ENCODE measurements around the gene TTC34. TPM values are rescaled to one million over a fixed set of nuclear protein-coding genes. Genes with fewer than 3 reads are reported as not detected.

Gene TTC34
- total and polyA plus RNA-seq, 2 donors from 2014 or later = 0.15 to 2.4 TPM

DNA sequence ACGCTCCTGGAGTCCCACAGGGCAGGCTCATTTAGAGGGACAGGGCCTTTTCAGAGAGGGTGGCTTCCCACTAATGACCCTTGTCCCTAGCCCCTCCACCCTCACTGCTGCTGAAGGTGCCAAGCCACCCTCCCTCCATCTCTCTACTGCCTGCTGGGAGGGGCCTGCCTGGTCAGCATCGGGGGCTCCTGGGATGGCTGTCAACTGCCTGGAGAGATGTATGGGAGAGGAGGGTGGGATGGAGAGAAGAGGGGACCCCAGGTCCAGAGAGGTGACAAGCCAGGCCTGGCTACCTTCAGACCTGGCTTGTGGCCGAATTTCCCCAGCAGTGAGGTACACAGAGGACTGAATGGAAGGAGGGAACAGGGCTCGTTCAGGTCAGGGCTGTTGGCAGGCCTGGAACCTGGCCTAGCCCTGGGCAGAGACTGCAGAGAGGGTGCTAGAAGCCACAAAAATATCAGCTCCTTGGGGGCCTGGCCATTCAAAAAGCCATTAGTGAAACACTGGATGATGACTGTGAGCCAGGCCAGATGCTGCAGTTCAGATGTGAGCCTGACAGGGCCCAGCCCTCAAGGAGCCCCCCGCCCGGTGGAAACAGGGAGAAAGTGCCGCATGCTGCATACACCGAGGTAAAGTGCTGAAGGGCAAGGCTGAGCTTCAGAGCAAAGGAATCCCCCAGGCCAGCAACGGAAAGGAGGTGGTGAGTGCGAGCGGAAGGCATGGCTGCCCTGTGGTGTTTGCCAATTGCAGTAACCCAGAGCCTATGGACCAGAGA, 188.7 kb downstream of the TTC34 start:
- H3K4me1 ChIP-seq (ENCODE audit: control insufficient read depth in 2 of 3, insufficient read depth in 2 of 3, low read depth in 1 of 3, low read length in 3 of 3) = no peaks in the 10 kb centered on the region
- TF ChIP-seq, protein P1, sequence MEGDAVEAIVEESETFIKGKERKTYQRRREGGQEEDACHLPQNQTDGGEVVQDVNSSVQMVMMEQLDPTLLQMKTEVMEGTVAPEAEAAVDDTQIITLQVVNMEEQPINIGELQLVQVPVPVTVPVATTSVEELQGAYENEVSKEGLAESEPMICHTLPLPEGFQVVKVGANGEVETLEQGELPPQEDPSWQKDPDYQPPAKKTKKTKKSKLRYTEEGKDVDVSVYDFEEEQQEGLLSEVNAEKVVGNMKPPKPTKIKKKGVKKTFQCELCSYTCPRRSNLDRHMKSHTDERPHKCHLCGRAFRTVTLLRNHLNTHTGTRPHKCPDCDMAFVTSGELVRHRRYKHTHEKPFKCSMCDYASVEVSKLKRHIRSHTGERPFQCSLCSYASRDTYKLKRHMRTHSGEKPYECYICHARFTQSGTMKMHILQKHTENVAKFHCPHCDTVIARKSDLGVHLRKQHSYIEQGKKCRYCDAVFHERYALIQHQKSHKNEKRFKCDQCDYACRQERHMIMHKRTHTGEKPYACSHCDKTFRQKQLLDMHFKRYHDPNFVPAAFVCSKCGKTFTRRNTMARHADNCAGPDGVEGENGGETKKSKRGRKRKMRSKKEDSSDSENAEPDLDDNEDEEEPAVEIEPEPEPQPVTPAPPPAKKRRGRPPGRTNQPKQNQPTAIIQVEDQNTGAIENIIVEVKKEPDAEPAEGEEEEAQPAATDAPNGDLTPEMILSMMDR (IDR thresholded peaks at IDR 0.05; ENCODE audit: borderline replicate concordance, extremely low read depth, insufficient read depth) = no peak
- DNase-seq = peak in 2 of 5 donors; percentile 4 to 24
- H3K27me3 ChIP-seq (ENCODE audit: control insufficient read depth, insufficient read depth, low read length) = no peaks in the 10 kb centered on the region
- H3K9ac ChIP-seq (ENCODE audit: low read length in 3 of 3) = no peak overlapping the region
- peaks cover 0 to 23% (median 4%) of the 10 kb centered on the region in 3 donors for H3K9me3 ChIP-seq (ENCODE audit: control insufficient read depth in 2 of 3, insufficient read depth in 1 of 3, low read length in 3 of 3)
- no peak overlapping the region for H3K4me3 ChIP-seq (ENCODE audit: low read length in 3 of 3)
- H3K36me3 ChIP-seq (ENCODE audit: control insufficient read depth in 2 of 3, insufficient read depth in 3 of 3, low read length in 3 of 3) = no peaks in the 10 kb centered on the region
- intact Hi-C loops (cut with DNase I) = no loop called here
- no peak overlapping the region for H3K27ac ChIP-seq (ENCODE audit: low read depth in 2 of 2, low read length in 2 of 2)
- FAIRE-seq = no peak

DNA sequence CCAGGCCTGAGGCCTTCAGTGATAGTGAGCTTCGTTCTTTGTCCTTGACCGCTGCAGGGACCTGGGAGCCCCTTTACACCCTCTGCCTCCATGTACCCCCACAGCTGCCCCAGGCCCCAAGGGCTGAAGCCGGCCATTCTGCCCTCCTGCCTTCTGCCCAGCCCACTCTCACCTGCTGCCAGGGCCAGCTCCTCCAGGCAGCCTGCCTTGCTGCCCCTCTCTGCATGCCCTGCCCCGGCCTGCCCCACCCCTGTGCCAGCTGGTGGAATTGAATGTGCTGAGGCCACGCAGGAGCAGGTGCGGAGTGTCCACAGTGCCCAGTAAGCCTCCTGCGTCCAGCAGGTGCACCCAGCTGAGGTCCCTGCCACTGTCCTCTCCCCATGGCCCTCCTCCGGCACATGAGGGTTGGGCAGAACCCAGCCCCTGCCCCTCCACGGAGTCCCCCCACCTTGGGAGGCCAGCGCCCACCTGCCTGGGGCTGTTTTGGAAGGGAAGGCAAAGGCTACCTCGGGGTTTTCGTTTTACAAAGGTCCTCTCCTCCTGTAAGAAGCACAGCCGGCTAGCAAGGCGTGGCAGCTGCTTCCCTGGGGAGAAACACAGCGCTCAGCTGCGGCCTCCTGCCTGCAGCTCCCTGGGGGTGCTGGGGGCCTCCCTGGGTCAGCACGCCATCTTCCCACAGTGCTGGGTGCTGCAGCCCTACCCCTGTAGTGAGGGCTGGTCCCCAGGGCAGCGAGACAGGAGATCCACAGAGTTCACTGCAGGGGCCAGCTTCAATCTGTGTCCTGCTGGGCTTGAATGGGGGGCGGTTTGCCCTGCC, 189.7 kb downstream of the TTC34 start:
- intact Hi-C loops (cut with DNase I) = no loop called here

DNA sequence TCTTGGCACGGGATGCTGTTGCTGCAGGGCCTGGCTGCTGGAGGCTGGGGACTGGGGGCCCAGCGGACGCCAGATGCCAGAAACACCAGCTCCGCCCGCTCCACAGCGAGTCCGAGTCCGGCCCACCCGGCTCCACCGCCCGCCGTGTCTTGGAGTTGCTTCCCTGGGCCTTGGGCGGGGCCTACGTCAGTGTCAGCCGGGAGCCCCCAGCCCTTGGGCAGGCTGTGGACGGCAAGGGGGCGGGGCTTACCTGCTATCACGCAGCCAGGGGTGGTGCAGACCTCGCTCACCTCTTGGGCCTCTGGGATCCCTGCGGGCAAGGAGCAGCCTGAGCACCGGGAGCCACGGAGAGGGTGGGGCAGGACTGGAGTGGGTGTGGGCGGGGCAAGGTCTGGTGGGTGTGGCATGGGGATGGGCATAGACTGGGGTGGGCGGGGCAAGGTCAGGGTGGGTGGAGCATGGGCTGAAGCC, 190.4 kb downstream of the TTC34 start:
- peaks cover 0 to 19% (median 2%) of the 10 kb centered on the region in 3 donors for H3K9me3 ChIP-seq (ENCODE audit: control insufficient read depth in 2 of 3, insufficient read depth in 1 of 3, low read length in 3 of 3)
- no peak overlapping the region for H3K4me3 ChIP-seq (ENCODE audit: low read length in 3 of 3)
- H3K9ac ChIP-seq (ENCODE audit: low read length in 3 of 3) = no peak overlapping the region
- no peak for FAIRE-seq
- DNase-seq = peak; percentile 56 to 87 (median 75)
- H3K27ac ChIP-seq (ENCODE audit: low read depth in 2 of 2, low read length in 2 of 2) = no peak overlapping the region
- no peaks in the 10 kb centered on the region for H3K4me1 ChIP-seq (ENCODE audit: control insufficient read depth in 2 of 3, insufficient read depth in 2 of 3, low read depth in 1 of 3, low read length in 3 of 3)
- intact Hi-C loops (cut with DNase I) = no loop called here
- no peaks in the 10 kb centered on the region for H3K27me3 ChIP-seq (ENCODE audit: control insufficient read depth, insufficient read depth, low read length)
- TF ChIP-seq, protein P1 (IDR thresholded peaks at IDR 0.05; ENCODE audit: borderline replicate concordance, extremely low read depth, insufficient read depth) = no peak
- no peaks in the 10 kb centered on the region for H3K36me3 ChIP-seq (ENCODE audit: control insufficient read depth in 2 of 3, insufficient read depth in 3 of 3, low read length in 3 of 3)

More for the DNA sequence above, 189.7 kb downstream of the TTC34 start:
- Histone ChIP-seq H3K27ac (ENCODE audit: low read depth in 2 of 2, low read length in 2 of 2) (no peak overlapping the region), H3K4me1 (ENCODE audit: control insufficient read depth in 2 of 3, insufficient read depth in 2 of 3, low read depth in 1 of 3, low read length in 3 of 3) (no peaks in the 10 kb centered on the region), H3K36me3 (ENCODE audit: control insufficient read depth in 2 of 3, insufficient read depth in 3 of 3, low read length in 3 of 3) (no peaks in the 10 kb centered on the region), H3K9ac (ENCODE audit: low read length in 3 of 3) (no peak overlapping the region), H3K9me3 (ENCODE audit: control insufficient read depth in 2 of 3, insufficient read depth in 1 of 3, low read length in 3 of 3) (peaks cover 0 to 23% (median 4%) of the 10 kb centered on the region in 3 donors), H3K4me3 (ENCODE audit: low read length in 3 of 3) (no peak overlapping the region), H3K27me3 (ENCODE audit: control insufficient read depth, insufficient read depth, low read length) (no peaks in the 10 kb centered on the region)
- TF ChIP-seq, protein P1 (IDR thresholded peaks at IDR 0.05; ENCODE audit: borderline replicate concordance, extremely low read depth, insufficient read depth) = no peak
- DNase-seq (peak in 3 of 5 donors; percentile 6 to 66 (median 45)), FAIRE-seq (no peak)
